ENCODE results near the gene IQGAP2.
"Not testable (repeated sequence)": the region's sequence is repeated elsewhere in the genome, so short reads cannot be mapped to it uniquely, and the experiment has no call there.

The IQGAP2 gene

GRCh38 chr5:76425146-76425545 lies 22.1 kb downstream of the IQGAP2 start:
- no peaks in the 10 kb centered on the region for H3K27me3 ChIP-seq (ENCODE audit: control insufficient read depth, insufficient read depth, low read length)
- H3K27ac ChIP-seq = no peak overlapping the region
- H3K79me2 ChIP-seq = peaks cover 15% of the 10 kb centered on the region
- no peak overlapping the region for H3K4me3 ChIP-seq (ENCODE audit: low read depth, low read length)
- no peak overlapping the region for H3K4me2 ChIP-seq (ENCODE audit: low read length)
- no peak for TF ChIP-seq CTCF (IDR thresholded peaks at IDR 0.05)
- peaks cover 2% of the 10 kb centered on the region for H3K4me1 ChIP-seq
- H3K9me3 ChIP-seq (ENCODE audit: control insufficient read depth, low read length) = no peaks in the 10 kb centered on the region
- H3K36me3 ChIP-seq (ENCODE audit: control insufficient read depth, insufficient read depth, low read length) = no peaks in the 10 kb centered on the region
- H2AFZ ChIP-seq = no peak overlapping the region
- H3K9ac ChIP-seq = no peak overlapping the region

- Histone ChIP-seq H3K36me3 (ENCODE audit: control insufficient read depth, insufficient read depth, low read length) (no peaks in the 10 kb centered on the region), H3K27ac (no peak overlapping the region), H2AFZ (no peak overlapping the region), H3K4me3 (ENCODE audit: low read depth, low read length) (no peak overlapping the region), H3K4me1 (peaks cover 2% of the 10 kb centered on the region), H3K27me3 (ENCODE audit: control insufficient read depth, insufficient read depth, low read length) (no peaks in the 10 kb centered on the region), H3K4me2 (ENCODE audit: low read length) (no peak overlapping the region), H3K9ac (no peak overlapping the region), H3K9me3 (ENCODE audit: control insufficient read depth, low read length) (no peaks in the 10 kb centered on the region), H3K79me2 (peaks cover 15% of the 10 kb centered on the region)
- no peak for TF ChIP-seq CTCF (IDR thresholded peaks at IDR 0.05)
Measured at GRCh38 chr5:76425928-76426804, 23.1 kb downstream of the IQGAP2 start.

GRCh38 chr5:76427206-76428140 lies 24.4 kb downstream of the IQGAP2 start:
- H3K4me2 ChIP-seq (ENCODE audit: low read length) = no peak overlapping the region
- H3K9ac ChIP-seq = no peak overlapping the region
- no peaks in the 10 kb centered on the region for H3K4me1 ChIP-seq
- no peaks in the 10 kb centered on the region for H3K9me3 ChIP-seq (ENCODE audit: control insufficient read depth, low read length)
- no peak overlapping the region for H2AFZ ChIP-seq
- no peaks in the 10 kb centered on the region for H3K27me3 ChIP-seq (ENCODE audit: control insufficient read depth, insufficient read depth, low read length)
- no peak overlapping the region for H3K27ac ChIP-seq
- H3K4me3 ChIP-seq (ENCODE audit: low read depth, low read length) = no peak overlapping the region
- H3K79me2 ChIP-seq = peaks cover 15% of the 10 kb centered on the region
- no peak for TF ChIP-seq CTCF (IDR thresholded peaks at IDR 0.05)
- H3K36me3 ChIP-seq (ENCODE audit: control insufficient read depth, insufficient read depth, low read length) = no peaks in the 10 kb centered on the region

GRCh38 chr5:76428550-76428949 lies 25.5 kb downstream of the IQGAP2 start:
- not testable (repeated sequence) for H3K9me3 ChIP-seq (ENCODE audit: control insufficient read depth, low read length); H3K4me3 ChIP-seq (ENCODE audit: low read depth, low read length); H2AFZ ChIP-seq; H3K36me3 ChIP-seq (ENCODE audit: control insufficient read depth, insufficient read depth, low read length); H3K4me2 ChIP-seq (ENCODE audit: low read length); H3K4me1 ChIP-seq; H3K27me3 ChIP-seq (ENCODE audit: control insufficient read depth, insufficient read depth, low read length); H3K27ac ChIP-seq; H3K9ac ChIP-seq
- peaks cover 11% of the 10 kb centered on the region for H3K79me2 ChIP-seq

- no peak overlapping the region for H3K9ac ChIP-seq
- no peak overlapping the region for H3K4me2 ChIP-seq (ENCODE audit: low read length)
- no peaks in the 10 kb centered on the region for H3K4me1 ChIP-seq
- H3K36me3 ChIP-seq (ENCODE audit: control insufficient read depth, insufficient read depth, low read length) = no peaks in the 10 kb centered on the region
- H3K27me3 ChIP-seq (ENCODE audit: control insufficient read depth, insufficient read depth, low read length) = no peaks in the 10 kb centered on the region
- H3K4me3 ChIP-seq (ENCODE audit: low read depth, low read length) = no peak overlapping the region
- no peak overlapping the region for H3K27ac ChIP-seq
- no peak overlapping the region for H2AFZ ChIP-seq
- TF ChIP-seq CTCF (IDR thresholded peaks at IDR 0.05) = no peak
- peaks cover 22% of the 10 kb centered on the region for H3K79me2 ChIP-seq
- no peaks in the 10 kb centered on the region for H3K9me3 ChIP-seq (ENCODE audit: control insufficient read depth, low read length)
Measured at GRCh38 chr5:76433261-76433660, 30.2 kb downstream of the IQGAP2 start.

GRCh38 chr5:76437507-76437906 lies 34.4 kb downstream of the IQGAP2 start:
- not testable (repeated sequence) for H2AFZ ChIP-seq; H3K9ac ChIP-seq; H3K36me3 ChIP-seq (ENCODE audit: control insufficient read depth, insufficient read depth, low read length); H3K4me2 ChIP-seq (ENCODE audit: low read length); H3K4me3 ChIP-seq (ENCODE audit: low read depth, low read length); H3K9me3 ChIP-seq (ENCODE audit: control insufficient read depth, low read length); H3K27me3 ChIP-seq (ENCODE audit: control insufficient read depth, insufficient read depth, low read length); H3K4me1 ChIP-seq; H3K27ac ChIP-seq
- peaks cover 30% of the 10 kb centered on the region for H3K79me2 ChIP-seq
